NCI-H510A (cell line): ENCODE results near the gene HJV.

Experiments
- DNase-seq: peaks from one replicate; lab custom pipeline; 2025; lab: John Stamatoyannopoulos, UW

The HJV gene

GRCh38 chr1:145975216-145975615 lies 46.3 kb downstream of the HJV start:
- DNase-seq = no peak

GRCh38 chr1:145974721-145975120 lies 46.8 kb downstream of the HJV start:
- DNase-seq = no peak

- DNase-seq = no peak
Observed at GRCh38 chr1:145972580-145972979, 49.0 kb downstream of the HJV start.
